ENCODE measurements around the gene PLXNB2.

Gene PLXNB2

DNA sequence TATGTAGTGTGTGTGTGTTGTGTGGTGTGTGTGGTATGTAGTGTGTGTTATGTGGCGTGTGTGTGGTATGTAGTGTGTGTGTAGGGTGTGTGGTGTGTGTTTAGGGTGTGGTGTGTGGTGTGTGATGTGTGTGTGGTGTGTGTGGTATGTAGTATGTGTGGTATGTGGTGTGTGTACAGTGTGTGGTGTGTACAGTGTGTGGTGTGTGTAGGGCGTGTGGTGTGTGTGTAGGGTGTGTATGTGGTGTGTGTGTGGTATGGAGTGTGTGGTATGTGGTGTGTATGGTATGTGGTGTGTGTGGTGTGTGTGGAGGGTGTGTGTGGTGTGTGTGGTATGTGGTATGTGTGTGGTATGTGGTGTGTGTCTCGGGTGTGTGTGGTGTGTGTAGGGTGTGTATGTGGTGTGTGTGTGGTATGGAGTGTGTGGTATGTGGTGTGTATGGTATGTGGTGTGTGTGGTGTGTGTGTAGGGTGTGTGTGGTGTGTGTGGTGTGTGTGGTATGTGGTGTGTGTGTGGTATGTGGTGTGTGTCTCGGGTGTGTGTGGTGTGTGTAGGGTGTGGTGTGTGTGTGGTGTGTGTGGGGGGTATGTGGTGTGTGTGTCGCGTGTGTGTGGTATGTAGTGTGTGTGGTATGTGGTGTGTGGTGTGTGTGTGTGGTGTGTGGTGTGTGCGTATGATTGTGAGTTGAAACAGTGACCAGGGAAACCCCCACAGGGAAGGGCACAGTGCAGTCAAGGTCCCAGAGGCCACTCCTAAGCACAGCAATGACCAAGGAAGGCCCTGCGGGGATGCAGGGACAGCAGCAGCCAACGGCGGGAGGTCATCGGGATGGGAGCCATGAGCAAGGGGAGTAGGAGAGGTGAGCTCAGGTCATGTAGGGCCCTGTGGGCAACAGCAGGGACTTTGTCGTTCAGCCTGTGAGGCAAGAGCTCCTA lies 32.8 kb upstream of the PLXNB2 start:
- Histone ChIP-seq H3K4me1 (ENCODE audit: insufficient read depth, low read length, severe bottlenecking) (peaks cover 12% of the 10 kb centered on the region), H3K9me2 (ENCODE audit: low read depth, low read length) (no peaks in the 10 kb centered on the region), H3K9me3 (ENCODE audit: low read length) (no peaks in the 10 kb centered on the region), H3K27me3 (ENCODE audit: insufficient read depth, low read length) (no peaks in the 10 kb centered on the region), H3K27ac (ENCODE audit: low read depth, low read length, poor library complexity, severe bottlenecking) (peak overlapping the region; percentile 50), H3K79me2 (ENCODE audit: insufficient read depth, low read length) (no peaks in the 10 kb centered on the region; the same call in 1 of the 2 replicates), H3K4me3 (ENCODE audit: low read depth, low read length, poor library complexity, severe bottlenecking) (no peak overlapping the region), H3K9ac (ENCODE audit: low read length) (no peak overlapping the region), H3F3A (ENCODE audit: insufficient read depth, low read length) (peaks cover 5% of the 10 kb centered on the region; the same call in 1 of the 2 replicates), H3K36me3 (ENCODE audit: insufficient read depth, low read length) (no peaks in the 10 kb centered on the region), H3K4me2 (ENCODE audit: low read length) (no peak overlapping the region), H2AFZ (ENCODE audit: low read length) (no peak overlapping the region), H4K20me1 (ENCODE audit: insufficient read depth, low read length) (no peaks in the 10 kb centered on the region)
- no peak for TF ChIP-seq CTCF (IDR thresholded peaks at IDR 0.05; ENCODE audit: low read length)
- no peak for TF ChIP-seq EZH2 (IDR thresholded peaks at IDR 0.05; ENCODE audit: borderline replicate concordance, low read length)

GRCh38 chr22:50338860-50339462 lies 31.5 kb upstream of the PLXNB2 start:
- H3K9ac ChIP-seq (ENCODE audit: low read length): no peak overlapping the region
- H4K20me1 ChIP-seq (ENCODE audit: insufficient read depth, low read length): no peaks in the 10 kb centered on the region
- H3K27me3 ChIP-seq (ENCODE audit: insufficient read depth, low read length): no peaks in the 10 kb centered on the region

DNA sequence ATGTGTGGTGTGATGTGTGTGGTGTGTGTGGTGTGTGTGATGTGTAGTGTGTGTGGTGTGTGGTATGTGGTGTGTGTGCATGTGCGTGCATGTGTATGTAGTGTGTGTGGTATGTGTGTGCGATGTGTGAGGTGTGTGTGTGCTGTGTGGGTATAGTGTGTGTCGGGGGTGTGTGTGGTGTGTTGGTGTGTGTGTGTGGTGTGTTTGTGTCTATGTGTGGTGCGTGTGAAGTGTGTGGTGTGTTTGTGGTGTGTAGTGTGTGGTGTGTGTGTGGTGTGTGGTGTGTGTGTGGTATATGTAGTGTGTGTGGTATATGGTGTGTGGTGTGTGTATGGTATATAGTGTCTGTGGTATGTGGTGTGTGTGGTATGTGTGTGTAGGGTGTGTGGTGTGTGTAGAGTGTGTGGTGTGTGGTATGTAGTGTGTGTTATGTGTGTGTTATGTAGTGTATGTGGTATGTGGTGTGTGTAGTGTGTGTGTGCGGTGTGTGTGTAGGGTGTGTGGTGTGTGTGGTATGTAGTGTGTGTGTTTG lies 30.7 kb upstream of the PLXNB2 start:
- Histone ChIP-seq H3K9me3 (ENCODE audit: low read length) (no peaks in the 10 kb centered on the region), H2AFZ (ENCODE audit: low read length) (no peak overlapping the region), H3K27ac (ENCODE audit: low read depth, low read length, poor library complexity, severe bottlenecking) (no peak overlapping the region), H3K9ac (ENCODE audit: low read length) (no peak overlapping the region), H3K4me3 (ENCODE audit: low read depth, low read length, poor library complexity, severe bottlenecking) (no peak overlapping the region), H3K27me3 (ENCODE audit: insufficient read depth, low read length) (no peaks in the 10 kb centered on the region), H3K79me2 (ENCODE audit: insufficient read depth, low read length) (no peaks in the 10 kb centered on the region), H4K20me1 (ENCODE audit: insufficient read depth, low read length) (no peaks in the 10 kb centered on the region), H3K4me2 (ENCODE audit: low read length) (no peak overlapping the region), H3K4me1 (ENCODE audit: insufficient read depth, low read length, severe bottlenecking) (peaks cover 31% of the 10 kb centered on the region), H3F3A (ENCODE audit: insufficient read depth, low read length) (peaks cover 12% of the 10 kb centered on the region), H3K9me2 (ENCODE audit: low read depth, low read length) (no peaks in the 10 kb centered on the region), H3K36me3 (ENCODE audit: insufficient read depth, low read length) (no peaks in the 10 kb centered on the region)
- TF ChIP-seq EZH2 (IDR thresholded peaks at IDR 0.05; ENCODE audit: borderline replicate concordance, low read length) (no peak), CTCF (IDR thresholded peaks at IDR 0.05; ENCODE audit: low read length) (no peak)

More at GRCh38 chr22:50338860-50339462, 31.5 kb upstream of the PLXNB2 start:
- no peak overlapping the region for H3K27ac ChIP-seq (ENCODE audit: low read depth, low read length, poor library complexity, severe bottlenecking)
- no peaks in the 10 kb centered on the region; the same call in 1 of the 2 replicates for H3K79me2 ChIP-seq (ENCODE audit: insufficient read depth, low read length)
- H3K4me2 ChIP-seq (ENCODE audit: low read length): no peak overlapping the region
- no peaks in the 10 kb centered on the region for H3K36me3 ChIP-seq (ENCODE audit: insufficient read depth, low read length)
- no peaks in the 10 kb centered on the region for H3K9me3 ChIP-seq (ENCODE audit: low read length)
- TF ChIP-seq CTCF (IDR thresholded peaks at IDR 0.05; ENCODE audit: low read length) (no peak), EZH2 (IDR thresholded peaks at IDR 0.05; ENCODE audit: borderline replicate concordance, low read length) (no peak)
- H3K4me1 ChIP-seq (ENCODE audit: insufficient read depth, low read length, severe bottlenecking): peaks cover 23% of the 10 kb centered on the region
- H3F3A ChIP-seq (ENCODE audit: insufficient read depth, low read length): peaks cover 5% of the 10 kb centered on the region; the same call in 1 of the 2 replicates
- no peak overlapping the region for H2AFZ ChIP-seq (ENCODE audit: low read length)
- H3K9me2 ChIP-seq (ENCODE audit: low read depth, low read length): no peaks in the 10 kb centered on the region
- no peak overlapping the region for H3K4me3 ChIP-seq (ENCODE audit: low read depth, low read length, poor library complexity, severe bottlenecking)
